Liver (tissue), 3 donors: Measurements from ENCODE around the gene PATJ.
A peak's percentile ranks its signal among the peaks of the same experiment; 100 is the strongest.

ENCODE experiments used
- EGR1 ChIP-seq, 2 donors: IDR thresholded peaks; 2 replicates each; pipeline ENCODE4 v1.6.1; 2016 to 2018; ENCODE audit warnings: antibody characterized with exemption in 2 of 2, low read depth in 2 of 2
- HNF4G ChIP-seq: IDR thresholded peaks from 2 replicates; pipeline ENCODE4 v1.6.1; 2016; ENCODE audit warnings: antibody characterized with exemption
- JUND ChIP-seq, 2 donors: IDR thresholded peaks; 2 replicates each; pipeline ENCODE4 v1.6.1; 2016; ENCODE audit warnings: antibody characterized with exemption in 2 of 2
- TAF1 ChIP-seq: conservative IDR thresholded peaks from 2 replicates; pipeline ENCODE4 v1.6.1; 2016; ENCODE audit warnings: antibody characterized with exemption, mild to moderate bottlenecking
- YY1 ChIP-seq: IDR thresholded peaks from 2 replicates; pipeline ENCODE4 v1.6.1; 2016; ENCODE audit warnings: antibody characterized with exemption, mild to moderate bottlenecking
- TF ChIP-seq, protein P1 (sequence below): fragments of 150-350 bp; IDR thresholded peaks from 2 replicates; pipeline ENCODE4 v1.5.1; 2017; ENCODE audit warnings: improper control_type of control experiment, low read depth, low read length; ENCODE audit not compliant: missing input control
- TF ChIP-seq, protein P2 (sequence below): IDR thresholded peaks from 2 replicates; pipeline ENCODE4 v1.6.1; 2016; ENCODE audit warnings: antibody characterized with exemption
- TF ChIP-seq, protein P3 (sequence below): IDR thresholded peaks from 2 replicates; pipeline ENCODE4 v1.6.1; 2016; ENCODE audit warnings: antibody characterized with exemption
- TF ChIP-seq, protein P4 (sequence below): IDR thresholded peaks from 2 replicates; pipeline ENCODE4 v1.6.1; 2016; ENCODE audit warnings: antibody characterized with exemption, mild to moderate bottlenecking
- donor health status: healthy.
- donor health status: healthy.

DNA sequence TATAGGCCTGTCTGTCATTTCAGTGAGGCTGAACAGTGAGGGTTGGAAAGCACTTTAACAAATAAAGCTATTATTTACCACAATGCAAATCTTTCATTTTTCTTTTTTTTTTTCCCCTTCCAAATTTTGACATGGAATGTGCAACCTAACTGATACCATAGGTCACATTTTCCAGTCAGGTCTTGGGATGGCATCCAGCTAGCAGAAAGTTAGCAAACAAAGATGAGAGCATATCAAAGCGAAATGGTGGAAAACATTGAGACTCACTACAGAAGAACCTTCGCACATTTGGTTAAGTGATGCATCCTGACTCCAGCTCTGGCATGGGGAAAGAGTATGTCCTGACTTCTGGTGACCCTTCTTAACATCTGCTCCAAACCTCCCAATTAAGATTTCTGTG lies 347.3 kb downstream of the PATJ start:
- TF ChIP-seq, protein P1, sequence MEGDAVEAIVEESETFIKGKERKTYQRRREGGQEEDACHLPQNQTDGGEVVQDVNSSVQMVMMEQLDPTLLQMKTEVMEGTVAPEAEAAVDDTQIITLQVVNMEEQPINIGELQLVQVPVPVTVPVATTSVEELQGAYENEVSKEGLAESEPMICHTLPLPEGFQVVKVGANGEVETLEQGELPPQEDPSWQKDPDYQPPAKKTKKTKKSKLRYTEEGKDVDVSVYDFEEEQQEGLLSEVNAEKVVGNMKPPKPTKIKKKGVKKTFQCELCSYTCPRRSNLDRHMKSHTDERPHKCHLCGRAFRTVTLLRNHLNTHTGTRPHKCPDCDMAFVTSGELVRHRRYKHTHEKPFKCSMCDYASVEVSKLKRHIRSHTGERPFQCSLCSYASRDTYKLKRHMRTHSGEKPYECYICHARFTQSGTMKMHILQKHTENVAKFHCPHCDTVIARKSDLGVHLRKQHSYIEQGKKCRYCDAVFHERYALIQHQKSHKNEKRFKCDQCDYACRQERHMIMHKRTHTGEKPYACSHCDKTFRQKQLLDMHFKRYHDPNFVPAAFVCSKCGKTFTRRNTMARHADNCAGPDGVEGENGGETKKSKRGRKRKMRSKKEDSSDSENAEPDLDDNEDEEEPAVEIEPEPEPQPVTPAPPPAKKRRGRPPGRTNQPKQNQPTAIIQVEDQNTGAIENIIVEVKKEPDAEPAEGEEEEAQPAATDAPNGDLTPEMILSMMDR = no peak
- TF ChIP-seq TAF1 (no peak), YY1 (no peak), JUND (IDR thresholded peaks at IDR 0.05) (peak in 1 of 2 donors; percentile 46), EGR1 (IDR thresholded peaks at IDR 0.05; ENCODE audit: low read depth in 2 of 2) (no peak), HNF4G (no peak)
- TF ChIP-seq, protein P2, sequence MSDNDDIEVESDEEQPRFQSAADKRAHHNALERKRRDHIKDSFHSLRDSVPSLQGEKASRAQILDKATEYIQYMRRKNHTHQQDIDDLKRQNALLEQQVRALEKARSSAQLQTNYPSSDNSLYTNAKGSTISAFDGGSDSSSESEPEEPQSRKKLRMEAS = no peak
- TF ChIP-seq, protein P3, sequence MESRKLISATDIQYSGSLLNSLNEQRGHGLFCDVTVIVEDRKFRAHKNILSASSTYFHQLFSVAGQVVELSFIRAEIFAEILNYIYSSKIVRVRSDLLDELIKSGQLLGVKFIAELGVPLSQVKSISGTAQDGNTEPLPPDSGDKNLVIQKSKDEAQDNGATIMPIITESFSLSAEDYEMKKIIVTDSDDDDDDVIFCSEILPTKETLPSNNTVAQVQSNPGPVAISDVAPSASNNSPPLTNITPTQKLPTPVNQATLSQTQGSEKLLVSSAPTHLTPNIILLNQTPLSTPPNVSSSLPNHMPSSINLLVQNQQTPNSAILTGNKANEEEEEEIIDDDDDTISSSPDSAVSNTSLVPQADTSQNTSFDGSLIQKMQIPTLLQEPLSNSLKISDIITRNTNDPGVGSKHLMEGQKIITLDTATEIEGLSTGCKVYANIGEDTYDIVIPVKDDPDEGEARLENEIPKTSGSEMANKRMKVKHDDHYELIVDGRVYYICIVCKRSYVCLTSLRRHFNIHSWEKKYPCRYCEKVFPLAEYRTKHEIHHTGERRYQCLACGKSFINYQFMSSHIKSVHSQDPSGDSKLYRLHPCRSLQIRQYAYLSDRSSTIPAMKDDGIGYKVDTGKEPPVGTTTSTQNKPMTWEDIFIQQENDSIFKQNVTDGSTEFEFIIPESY = no peak
- TF ChIP-seq, protein P4, sequence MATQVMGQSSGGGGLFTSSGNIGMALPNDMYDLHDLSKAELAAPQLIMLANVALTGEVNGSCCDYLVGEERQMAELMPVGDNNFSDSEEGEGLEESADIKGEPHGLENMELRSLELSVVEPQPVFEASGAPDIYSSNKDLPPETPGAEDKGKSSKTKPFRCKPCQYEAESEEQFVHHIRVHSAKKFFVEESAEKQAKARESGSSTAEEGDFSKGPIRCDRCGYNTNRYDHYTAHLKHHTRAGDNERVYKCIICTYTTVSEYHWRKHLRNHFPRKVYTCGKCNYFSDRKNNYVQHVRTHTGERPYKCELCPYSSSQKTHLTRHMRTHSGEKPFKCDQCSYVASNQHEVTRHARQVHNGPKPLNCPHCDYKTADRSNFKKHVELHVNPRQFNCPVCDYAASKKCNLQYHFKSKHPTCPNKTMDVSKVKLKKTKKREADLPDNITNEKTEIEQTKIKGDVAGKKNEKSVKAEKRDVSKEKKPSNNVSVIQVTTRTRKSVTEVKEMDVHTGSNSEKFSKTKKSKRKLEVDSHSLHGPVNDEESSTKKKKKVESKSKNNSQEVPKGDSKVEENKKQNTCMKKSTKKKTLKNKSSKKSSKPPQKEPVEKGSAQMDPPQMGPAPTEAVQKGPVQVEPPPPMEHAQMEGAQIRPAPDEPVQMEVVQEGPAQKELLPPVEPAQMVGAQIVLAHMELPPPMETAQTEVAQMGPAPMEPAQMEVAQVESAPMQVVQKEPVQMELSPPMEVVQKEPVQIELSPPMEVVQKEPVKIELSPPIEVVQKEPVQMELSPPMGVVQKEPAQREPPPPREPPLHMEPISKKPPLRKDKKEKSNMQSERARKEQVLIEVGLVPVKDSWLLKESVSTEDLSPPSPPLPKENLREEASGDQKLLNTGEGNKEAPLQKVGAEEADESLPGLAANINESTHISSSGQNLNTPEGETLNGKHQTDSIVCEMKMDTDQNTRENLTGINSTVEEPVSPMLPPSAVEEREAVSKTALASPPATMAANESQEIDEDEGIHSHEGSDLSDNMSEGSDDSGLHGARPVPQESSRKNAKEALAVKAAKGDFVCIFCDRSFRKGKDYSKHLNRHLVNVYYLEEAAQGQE = no peak
